Calu3 (cell line): Measurements from ENCODE around the gene NRTN. TPM values are rescaled to one million over a fixed set of nuclear protein-coding genes. Genes with fewer than 3 reads are reported as not detected.
"Not testable (repeated sequence)": the region's sequence is repeated elsewhere in the genome, so short reads cannot be mapped to it uniquely, and the experiment has no call there.

ENCODE experiments used
- BruUV-seq: library from RNA; stranded (reverse); fragments of 400-500 nt; replicated peaks from 2 replicates; lab custom pipeline; 2021; lab: Mats Ljungman, UMichigan
- CTCF ChIA-PET: fragments of 300-600 bp; sonication (Branson Sonifier 250); formaldehyde crosslinking; loops from one replicate; lab custom pipeline; 2022; ENCODE audit warnings: antibody characterized with exemption; lab: Charles Lee
- DNase-seq: peaks from one replicate; pipeline ENCODE4 v3.0.0; 2022
- H3K27ac Mint-ChIP-seq: one replicate; pipeline ENCODE4 v1.8.0; 2022; ENCODE audit warnings: mixed read lengths; ENCODE audit not compliant: unreplicated experiment
- H3K27me3 Mint-ChIP-seq: one replicate; pipeline ENCODE4 v1.8.0; 2022; ENCODE audit warnings: mixed read lengths; ENCODE audit not compliant: unreplicated experiment
- H3K36me3 Mint-ChIP-seq: one replicate; pipeline ENCODE4 v1.8.0; 2022; ENCODE audit warnings: mild to moderate bottlenecking, moderate library complexity, mixed read lengths; ENCODE audit not compliant: insufficient read depth, unreplicated experiment
- H3K4me1 Mint-ChIP-seq: one replicate; pipeline ENCODE4 v1.8.0; 2022; ENCODE audit warnings: mild to moderate bottlenecking, low read depth, mixed read lengths; ENCODE audit not compliant: unreplicated experiment
- H3K4me3 Mint-ChIP-seq: one replicate; pipeline ENCODE4 v1.8.0; 2022; ENCODE audit warnings: mild to moderate bottlenecking, low read depth, moderate library complexity, mixed read lengths; ENCODE audit not compliant: unreplicated experiment
- H3K9me3 Mint-ChIP-seq: one replicate; pipeline ENCODE4 v1.8.0; 2022; ENCODE audit warnings: low read depth, mixed read lengths; ENCODE audit not compliant: unreplicated experiment
- intact Hi-C: fragments of 100-400 bp; cut with micrococcal nuclease; formaldehyde crosslinking; loops from one replicate; pipeline ENCODE4 v1.10.0; 2022; ENCODE audit not compliant: unreplicated experiment
- total RNA-seq: library from RNA; stranded (reverse); gene quantifications from 2 replicates; pipeline ENCODE4 v1.2.3, GENCODE V29; 2022
- TF ChIP-seq, protein P1 (sequence below): fragments of 200-600 bp; IDR thresholded peaks from one replicate; pipeline ENCODE4 v1.8.0; 2022; ENCODE audit warnings: antibody characterized with exemption; ENCODE audit not compliant: unreplicated experiment

The NRTN gene
- total RNA-seq, 1 experiment from 2014 or later, result 5.4 TPM

DNA sequence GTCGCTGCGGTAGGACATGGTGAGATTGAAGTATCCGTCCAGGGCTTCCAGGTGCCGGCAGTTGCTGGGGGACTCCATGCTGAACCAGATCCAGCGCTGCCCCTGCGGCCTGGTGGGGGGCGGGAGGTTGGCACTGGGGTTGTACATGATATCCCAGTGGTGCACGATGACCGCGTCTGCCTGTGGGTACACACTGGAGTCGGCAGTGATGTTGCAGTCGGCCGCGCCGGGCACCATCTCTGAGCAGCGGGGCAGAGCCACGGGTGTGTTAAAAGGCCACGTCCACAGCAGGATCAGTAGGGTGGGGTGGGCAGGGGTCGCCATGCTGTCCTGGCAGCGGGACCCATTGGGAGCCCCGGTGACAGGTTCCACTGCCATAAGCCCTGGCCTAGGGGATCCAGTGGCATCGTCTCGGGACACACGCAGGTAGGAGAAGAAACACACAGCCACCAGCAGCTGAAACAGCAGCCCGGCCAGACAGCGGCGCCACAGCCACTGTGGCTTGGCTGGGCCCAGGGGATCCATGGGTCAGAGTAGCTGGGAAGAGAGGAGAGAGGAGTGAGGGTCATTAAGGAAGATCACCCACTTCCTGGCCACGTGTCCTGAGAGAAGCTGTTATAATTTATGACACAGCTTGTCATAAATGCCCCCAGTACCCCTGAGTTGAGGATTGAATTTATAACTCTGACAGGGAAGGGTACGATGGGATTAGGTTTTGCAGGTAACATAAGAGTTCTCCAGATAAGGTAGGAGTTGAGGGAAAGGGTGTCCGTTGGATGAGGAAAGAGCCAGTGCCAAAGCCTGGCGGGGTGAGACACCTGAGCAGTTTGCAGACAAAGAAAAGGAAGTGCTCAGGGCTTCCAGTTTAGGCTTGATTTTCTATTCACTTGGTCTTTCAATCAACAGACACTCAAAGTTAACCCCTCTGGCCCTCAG, 62.6 kb downstream of the NRTN start:
- intact Hi-C loops, result no loop called here
- Mint-ChIP-seq H3K27ac (no peak overlapping the region), H3K4me1 (no peaks in the 10 kb centered on the region), H3K4me3 (no peak overlapping the region), H3K36me3 (peaks cover 4% of the 10 kb centered on the region), H3K27me3 (peaks cover 7% of the 10 kb centered on the region), H3K9me3 (no peaks in the 10 kb centered on the region)
- no TSS peak for BruUV-seq
- CTCF ChIA-PET, result no interaction called here
- TF ChIP-seq, protein P1, sequence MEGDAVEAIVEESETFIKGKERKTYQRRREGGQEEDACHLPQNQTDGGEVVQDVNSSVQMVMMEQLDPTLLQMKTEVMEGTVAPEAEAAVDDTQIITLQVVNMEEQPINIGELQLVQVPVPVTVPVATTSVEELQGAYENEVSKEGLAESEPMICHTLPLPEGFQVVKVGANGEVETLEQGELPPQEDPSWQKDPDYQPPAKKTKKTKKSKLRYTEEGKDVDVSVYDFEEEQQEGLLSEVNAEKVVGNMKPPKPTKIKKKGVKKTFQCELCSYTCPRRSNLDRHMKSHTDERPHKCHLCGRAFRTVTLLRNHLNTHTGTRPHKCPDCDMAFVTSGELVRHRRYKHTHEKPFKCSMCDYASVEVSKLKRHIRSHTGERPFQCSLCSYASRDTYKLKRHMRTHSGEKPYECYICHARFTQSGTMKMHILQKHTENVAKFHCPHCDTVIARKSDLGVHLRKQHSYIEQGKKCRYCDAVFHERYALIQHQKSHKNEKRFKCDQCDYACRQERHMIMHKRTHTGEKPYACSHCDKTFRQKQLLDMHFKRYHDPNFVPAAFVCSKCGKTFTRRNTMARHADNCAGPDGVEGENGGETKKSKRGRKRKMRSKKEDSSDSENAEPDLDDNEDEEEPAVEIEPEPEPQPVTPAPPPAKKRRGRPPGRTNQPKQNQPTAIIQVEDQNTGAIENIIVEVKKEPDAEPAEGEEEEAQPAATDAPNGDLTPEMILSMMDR, result no peak
- no peak for DNase-seq

GRCh38 chr19:5870986-5871394, 66.1 kb downstream of the NRTN start:
- Mint-ChIP-seq H3K27ac (no peak overlapping the region), H3K4me3 (no peak overlapping the region), H3K9me3 (no peaks in the 10 kb centered on the region), H3K27me3 (peaks cover 7% of the 10 kb centered on the region), H3K36me3 (no peaks in the 10 kb centered on the region), H3K4me1 (no peaks in the 10 kb centered on the region)
- CTCF ChIA-PET, result interaction anchor here (0.6 kb wide), 1 partner anchor 9 kb away, joined by 6 read pairs; no protein-coding TSS in a partner anchor
- intact Hi-C loops, result no loop called here
- BruUV-seq, result no TSS peak
- no peak for DNase-seq
- TF ChIP-seq, protein P1, result no peak

DNA sequence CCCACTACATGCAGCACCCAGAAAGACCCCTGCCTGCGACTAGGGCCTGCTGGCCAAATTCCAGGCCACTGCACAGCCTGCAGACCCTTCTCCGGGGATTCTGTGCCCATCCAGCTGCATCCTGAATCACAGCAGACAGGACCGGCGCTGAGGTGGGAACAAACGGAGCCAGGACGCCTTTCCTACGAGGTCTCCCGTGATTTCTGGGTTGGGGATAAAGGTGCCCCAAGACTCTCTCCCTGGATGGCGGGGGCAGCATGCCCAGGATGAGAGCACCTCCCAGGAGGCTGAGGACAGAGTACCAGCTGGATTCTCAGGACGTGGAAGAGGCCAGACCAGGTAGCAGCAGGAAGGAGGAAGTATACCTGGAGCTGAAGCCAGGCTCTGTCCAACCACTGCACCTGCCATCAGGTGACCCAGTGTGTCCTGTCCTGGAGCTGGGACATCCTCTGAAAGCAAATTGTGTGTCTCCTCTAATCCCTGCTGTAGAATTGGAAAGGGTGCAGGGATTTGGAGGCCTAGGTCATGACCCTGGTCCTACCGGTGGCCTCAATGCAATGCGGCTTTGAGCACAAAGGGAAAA, 68.8 kb downstream of the NRTN start:
- intact Hi-C loops, result no loop called here
- TF ChIP-seq, protein P1, result no peak
- DNase-seq, result no peak
- H3K27me3 Mint-ChIP-seq, result no peaks in the 10 kb centered on the region
- H3K36me3 Mint-ChIP-seq, result no peaks in the 10 kb centered on the region
- H3K27ac Mint-ChIP-seq, result no peak overlapping the region
- no peak overlapping the region for H3K4me3 Mint-ChIP-seq
- no peaks in the 10 kb centered on the region for H3K9me3 Mint-ChIP-seq
- no peaks in the 10 kb centered on the region for H3K4me1 Mint-ChIP-seq
- CTCF ChIA-PET, result no interaction called here
- BruUV-seq, result no TSS peak

- H3K4me1 Mint-ChIP-seq, H3K27ac Mint-ChIP-seq, DNase-seq, CTCF ChIA-PET, H3K4me3 Mint-ChIP-seq, BruUV-seq, H3K27me3 Mint-ChIP-seq, H3K9me3 Mint-ChIP-seq, intact Hi-C loops, H3K36me3 Mint-ChIP-seq: not testable (repeated sequence)
Observed at GRCh38 chr19:5874496-5874895, 69.6 kb downstream of the NRTN start.

GRCh38 chr19:5877427-5877826, 72.6 kb downstream of the NRTN start:
- Mint-ChIP-seq H3K4me1 (no peaks in the 10 kb centered on the region), H3K27me3 (peaks cover 6% of the 10 kb centered on the region), H3K9me3 (no peaks in the 10 kb centered on the region), H3K27ac (no peak overlapping the region), H3K36me3 (no peaks in the 10 kb centered on the region), H3K4me3 (no peak overlapping the region)
- intact Hi-C loops, result no loop called here
- TF ChIP-seq, protein P1, result no peak
- CTCF ChIA-PET, result no interaction called here
- no peak for DNase-seq
- BruUV-seq, result no TSS peak
